Measurements from ENCODE around the gene FMOD.

FMOD gene

DNA sequence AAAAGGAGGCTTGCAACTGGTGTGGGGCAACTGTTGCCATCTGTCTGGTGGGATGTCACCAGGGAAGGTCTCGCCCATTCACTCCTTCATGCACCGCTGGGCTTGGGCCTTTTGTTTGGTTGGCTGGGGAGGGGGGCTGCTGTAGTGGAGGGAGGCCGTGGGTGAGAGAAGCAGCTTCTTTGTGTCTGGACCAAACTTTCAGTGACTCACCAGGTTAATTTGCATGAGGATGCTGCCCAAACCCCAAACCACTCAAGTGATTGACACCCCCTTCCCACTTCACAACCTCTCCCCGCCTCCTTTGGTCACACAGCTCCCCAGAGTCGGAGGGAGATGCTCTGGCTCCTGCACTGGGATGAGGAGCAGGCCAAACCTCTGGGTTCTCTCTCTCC is 25.9 kb downstream of the FMOD start:
- TF ChIP-seq FOXP2 (optimal IDR thresholded peaks at IDR 0.05; ENCODE audit: borderline replicate concordance, extremely low read depth, extremely low read length, insufficient read depth) (no peak), TAF1 (IDR thresholded peaks at IDR 0.05; ENCODE audit: borderline replicate concordance, insufficient read depth, low read length) (no peak), SIN3A (IDR thresholded peaks at IDR 0.05; ENCODE audit: borderline replicate concordance, insufficient read depth, low read length) (no peak), POLR2AphosphoS5 (IDR thresholded peaks at IDR 0.05; ENCODE audit: low read depth, low read length) (no peak)
- TF ChIP-seq, protein P1, sequence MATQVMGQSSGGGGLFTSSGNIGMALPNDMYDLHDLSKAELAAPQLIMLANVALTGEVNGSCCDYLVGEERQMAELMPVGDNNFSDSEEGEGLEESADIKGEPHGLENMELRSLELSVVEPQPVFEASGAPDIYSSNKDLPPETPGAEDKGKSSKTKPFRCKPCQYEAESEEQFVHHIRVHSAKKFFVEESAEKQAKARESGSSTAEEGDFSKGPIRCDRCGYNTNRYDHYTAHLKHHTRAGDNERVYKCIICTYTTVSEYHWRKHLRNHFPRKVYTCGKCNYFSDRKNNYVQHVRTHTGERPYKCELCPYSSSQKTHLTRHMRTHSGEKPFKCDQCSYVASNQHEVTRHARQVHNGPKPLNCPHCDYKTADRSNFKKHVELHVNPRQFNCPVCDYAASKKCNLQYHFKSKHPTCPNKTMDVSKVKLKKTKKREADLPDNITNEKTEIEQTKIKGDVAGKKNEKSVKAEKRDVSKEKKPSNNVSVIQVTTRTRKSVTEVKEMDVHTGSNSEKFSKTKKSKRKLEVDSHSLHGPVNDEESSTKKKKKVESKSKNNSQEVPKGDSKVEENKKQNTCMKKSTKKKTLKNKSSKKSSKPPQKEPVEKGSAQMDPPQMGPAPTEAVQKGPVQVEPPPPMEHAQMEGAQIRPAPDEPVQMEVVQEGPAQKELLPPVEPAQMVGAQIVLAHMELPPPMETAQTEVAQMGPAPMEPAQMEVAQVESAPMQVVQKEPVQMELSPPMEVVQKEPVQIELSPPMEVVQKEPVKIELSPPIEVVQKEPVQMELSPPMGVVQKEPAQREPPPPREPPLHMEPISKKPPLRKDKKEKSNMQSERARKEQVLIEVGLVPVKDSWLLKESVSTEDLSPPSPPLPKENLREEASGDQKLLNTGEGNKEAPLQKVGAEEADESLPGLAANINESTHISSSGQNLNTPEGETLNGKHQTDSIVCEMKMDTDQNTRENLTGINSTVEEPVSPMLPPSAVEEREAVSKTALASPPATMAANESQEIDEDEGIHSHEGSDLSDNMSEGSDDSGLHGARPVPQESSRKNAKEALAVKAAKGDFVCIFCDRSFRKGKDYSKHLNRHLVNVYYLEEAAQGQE (IDR thresholded peaks at IDR 0.05; ENCODE audit: insufficient read depth in 1 of 2, low read depth in 2 of 2, low read length in 2 of 2) = no peak

DNA sequence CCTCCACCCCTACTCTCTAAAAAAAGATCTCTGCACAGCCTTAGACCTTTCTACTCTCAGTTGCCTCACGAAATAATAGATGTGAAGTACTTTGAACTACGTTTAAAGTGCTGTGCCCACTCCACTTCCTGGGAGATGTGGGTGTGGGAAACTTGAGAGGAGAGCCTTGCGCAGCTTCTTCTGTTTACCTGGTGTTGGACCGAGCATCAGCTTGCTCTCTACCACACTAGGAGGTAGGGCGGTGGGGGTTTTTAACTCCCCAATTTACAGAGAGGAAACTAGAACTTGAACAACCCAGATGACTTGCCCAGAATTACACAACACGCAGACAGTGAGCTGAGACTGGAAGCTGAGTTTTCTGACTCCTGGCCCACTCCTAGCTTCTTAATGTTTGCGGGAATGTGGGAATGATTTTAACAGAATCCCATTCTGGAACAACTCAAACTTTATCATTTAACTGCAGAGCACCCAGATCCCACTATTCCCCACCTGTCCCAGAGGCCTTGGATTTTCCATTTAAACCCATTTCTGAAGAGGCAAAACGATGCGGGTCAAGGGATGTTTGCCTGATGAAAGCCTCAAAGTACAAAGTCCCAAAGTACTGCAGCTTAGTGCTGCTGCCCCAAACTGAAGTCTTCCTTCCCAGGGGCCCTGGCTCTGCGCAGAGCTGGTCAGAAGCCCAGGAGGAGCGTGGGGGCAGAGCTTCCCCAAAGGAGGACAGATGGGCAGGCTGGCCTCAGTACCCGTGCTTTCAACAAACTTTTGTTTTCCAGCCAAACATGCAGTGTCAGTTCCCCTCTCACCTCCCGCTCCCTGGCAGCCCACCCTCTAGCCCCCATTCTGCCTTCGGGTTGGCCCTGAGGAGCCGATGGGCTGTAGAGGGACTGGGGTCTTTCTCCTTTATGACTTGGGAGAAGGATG is 26.6 kb downstream of the FMOD start:
- TF ChIP-seq, protein P1 (IDR thresholded peaks at IDR 0.05; ENCODE audit: insufficient read depth in 1 of 2, low read depth in 2 of 2, low read length in 2 of 2) = no peak
- TF ChIP-seq SIN3A (IDR thresholded peaks at IDR 0.05; ENCODE audit: borderline replicate concordance, insufficient read depth, low read length) (no peak), TAF1 (IDR thresholded peaks at IDR 0.05; ENCODE audit: borderline replicate concordance, insufficient read depth, low read length) (no peak), FOXP2 (optimal IDR thresholded peaks at IDR 0.05; ENCODE audit: borderline replicate concordance, extremely low read depth, extremely low read length, insufficient read depth) (no peak), POLR2AphosphoS5 (IDR thresholded peaks at IDR 0.05; ENCODE audit: low read depth, low read length) (no peak)

DNA sequence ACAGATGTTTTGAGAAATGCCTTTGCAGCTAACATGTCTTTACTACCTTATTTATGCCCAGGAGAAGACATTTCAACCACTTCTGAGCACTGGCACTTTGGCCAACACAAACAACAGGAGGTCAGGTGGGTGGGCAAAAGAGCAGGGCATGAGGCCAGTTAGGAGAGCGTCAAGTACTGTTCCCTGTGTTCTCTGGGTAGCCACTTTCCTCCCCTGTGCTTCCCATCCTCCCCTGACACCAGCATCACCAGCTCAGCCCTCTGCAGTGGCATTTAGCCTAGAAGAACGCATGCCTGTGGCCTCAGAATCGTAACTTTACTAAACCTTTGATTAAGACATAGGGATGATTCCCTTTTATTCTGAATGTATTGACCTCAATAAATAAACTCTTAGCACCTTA is 27.3 kb downstream of the FMOD start:
- TF ChIP-seq, protein P1 (IDR thresholded peaks at IDR 0.05; ENCODE audit: insufficient read depth in 1 of 2, low read depth in 2 of 2, low read length in 2 of 2) = no peak
- no peak for TF ChIP-seq SIN3A (IDR thresholded peaks at IDR 0.05; ENCODE audit: borderline replicate concordance, insufficient read depth, low read length)
- TF ChIP-seq FOXP2 (optimal IDR thresholded peaks at IDR 0.05; ENCODE audit: borderline replicate concordance, extremely low read depth, extremely low read length, insufficient read depth) = no peak
- TF ChIP-seq POLR2AphosphoS5 (IDR thresholded peaks at IDR 0.05; ENCODE audit: low read depth, low read length) = no peak
- TF ChIP-seq TAF1 (IDR thresholded peaks at IDR 0.05; ENCODE audit: borderline replicate concordance, insufficient read depth, low read length) = no peak

DNA sequence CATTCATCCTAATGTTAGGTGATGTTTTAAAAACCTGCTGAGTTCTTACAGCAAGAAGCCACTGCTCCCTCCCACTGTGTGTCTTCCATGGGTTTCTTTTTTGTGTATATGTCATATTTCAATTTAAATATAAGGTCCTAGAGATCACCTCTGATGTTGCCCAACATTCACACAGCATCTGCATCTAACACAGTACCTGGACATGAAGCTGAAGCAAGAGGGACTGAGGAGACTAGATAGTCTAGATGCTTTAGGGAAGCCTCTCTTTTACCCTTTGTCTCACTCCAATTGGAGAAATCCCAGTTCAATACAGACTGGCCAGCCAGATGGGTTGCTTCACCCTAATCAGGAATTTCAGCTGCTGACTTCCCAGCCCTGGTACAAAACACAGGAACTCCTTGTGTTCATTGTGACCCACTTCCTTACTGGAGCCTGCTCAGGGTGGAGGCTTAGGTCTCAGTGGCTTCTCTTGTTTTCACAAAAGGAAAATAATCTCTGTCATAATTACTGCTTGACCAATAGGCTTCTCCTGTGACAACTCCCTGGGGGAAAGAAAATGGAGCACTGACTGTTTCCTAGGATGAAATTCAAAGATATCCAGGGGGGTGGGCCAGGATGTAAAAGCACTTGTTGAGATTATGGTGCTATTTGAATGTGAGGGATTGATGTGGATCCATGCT is 28.3 kb downstream of the FMOD start:
- TF ChIP-seq FOXP2 (optimal IDR thresholded peaks at IDR 0.05; ENCODE audit: borderline replicate concordance, extremely low read depth, extremely low read length, insufficient read depth) = no peak
- TF ChIP-seq POLR2AphosphoS5 (IDR thresholded peaks at IDR 0.05; ENCODE audit: low read depth, low read length) = no peak
- TF ChIP-seq, protein P1 (IDR thresholded peaks at IDR 0.05; ENCODE audit: insufficient read depth in 1 of 2, low read depth in 2 of 2, low read length in 2 of 2) = no peak
- no peak for TF ChIP-seq SIN3A (IDR thresholded peaks at IDR 0.05; ENCODE audit: borderline replicate concordance, insufficient read depth, low read length)
- TF ChIP-seq TAF1 (IDR thresholded peaks at IDR 0.05; ENCODE audit: borderline replicate concordance, insufficient read depth, low read length) = no peak
